AG04450 (cell line): ENCODE data around the gene PHEX. TPM values are rescaled to one million over a fixed set of nuclear protein-coding genes. Genes with fewer than 3 reads are reported as not detected.

Experiments
- CTCF ChIA-PET: fragments of 300-600, 350-600 bp; formaldehyde crosslinking; extraction: SDS; loops from one replicate; lab custom pipeline; 2022; ENCODE audit warnings: antibody characterized with exemption, inconsistent platforms; lab: Charles Lee
- POLR2A ChIA-PET: fragments of 350-600 bp; formaldehyde crosslinking; extraction: SDS; loops from one replicate; lab custom pipeline; 2021; ENCODE audit warnings: antibody characterized with exemption, inconsistent platforms; lab: Yijun Ruan, JAX
- DNase-seq: peaks from one replicate; pipeline ENCODE4 v3.0.0-alpha.2; 2011; ENCODE audit warnings: low read depth, low spot score
- H3K27ac ChIP-seq: one replicate; pipeline ENCODE4 v1.5.1; 2012; ENCODE audit warnings: low read depth, low read length, control low read depth
- H3K27me3 ChIP-seq: one replicate; pipeline ENCODE4 v1.6.0; 2012; ENCODE audit warnings: low read length; ENCODE audit not compliant: control insufficient read depth, insufficient read depth
- H3K4me3 ChIP-seq: 2 replicates; pipeline ENCODE4 v1.5.1; 2011; ENCODE audit warnings: mild to moderate bottlenecking, low read depth, low read length, control low read depth
- H3K9me3 ChIP-seq: 2 replicates; pipeline ENCODE4 v1.5.1; 2012; ENCODE audit warnings: low read length; ENCODE audit not compliant: control insufficient read depth, insufficient read depth
- polyA plus RNA-seq: library from polyadenylated mRNA; depleted of rRNA; stranded (reverse); fragments of >200 nt; gene quantifications from 2 replicates; pipeline ENCODE4 v1.2.3, GENCODE V29; 2011
- TF ChIP-seq, protein P1 (sequence below): IDR thresholded peaks from 2 replicates; pipeline ENCODE4 v1.5.1; 2011; ENCODE audit warnings: low read depth, low read length, control low read depth, inconsistent platforms

PHEX gene
- polyA plus RNA-seq, 1 experiment: 0.40 TPM

- no peak for DNase-seq
- TF ChIP-seq, protein P1, sequence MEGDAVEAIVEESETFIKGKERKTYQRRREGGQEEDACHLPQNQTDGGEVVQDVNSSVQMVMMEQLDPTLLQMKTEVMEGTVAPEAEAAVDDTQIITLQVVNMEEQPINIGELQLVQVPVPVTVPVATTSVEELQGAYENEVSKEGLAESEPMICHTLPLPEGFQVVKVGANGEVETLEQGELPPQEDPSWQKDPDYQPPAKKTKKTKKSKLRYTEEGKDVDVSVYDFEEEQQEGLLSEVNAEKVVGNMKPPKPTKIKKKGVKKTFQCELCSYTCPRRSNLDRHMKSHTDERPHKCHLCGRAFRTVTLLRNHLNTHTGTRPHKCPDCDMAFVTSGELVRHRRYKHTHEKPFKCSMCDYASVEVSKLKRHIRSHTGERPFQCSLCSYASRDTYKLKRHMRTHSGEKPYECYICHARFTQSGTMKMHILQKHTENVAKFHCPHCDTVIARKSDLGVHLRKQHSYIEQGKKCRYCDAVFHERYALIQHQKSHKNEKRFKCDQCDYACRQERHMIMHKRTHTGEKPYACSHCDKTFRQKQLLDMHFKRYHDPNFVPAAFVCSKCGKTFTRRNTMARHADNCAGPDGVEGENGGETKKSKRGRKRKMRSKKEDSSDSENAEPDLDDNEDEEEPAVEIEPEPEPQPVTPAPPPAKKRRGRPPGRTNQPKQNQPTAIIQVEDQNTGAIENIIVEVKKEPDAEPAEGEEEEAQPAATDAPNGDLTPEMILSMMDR: no peak
- Histone ChIP-seq H3K9me3 (no peaks in the 10 kb centered on the region), H3K27ac (no peak overlapping the region), H3K27me3 (no peaks in the 10 kb centered on the region), H3K4me3 (no peak overlapping the region)
- CTCF ChIA-PET: interaction anchor here (1.0 kb wide), 1 partner anchor 120 kb away, joined by 3 read pairs; no protein-coding TSS in a partner anchor
- POLR2A ChIA-PET: no interaction called here
These were observed 73.1 kb downstream of the PHEX start for GRCh38 chrX:22105231-22105630.

- Histone ChIP-seq H3K27me3 (no peaks in the 10 kb centered on the region), H3K9me3 (no peaks in the 10 kb centered on the region), H3K27ac (no peak overlapping the region), H3K4me3 (no peak overlapping the region)
- CTCF ChIA-PET: interaction anchor here (0.7 kb wide), 1 partner anchor 679 kb away, joined by 3 read pairs; no protein-coding TSS in a partner anchor
- no peak for DNase-seq
- TF ChIP-seq, protein P1: no peak
- POLR2A ChIA-PET: no interaction called here
These were observed 73.8 kb downstream of the PHEX start for GRCh38 chrX:22105971-22106370.

DNA sequence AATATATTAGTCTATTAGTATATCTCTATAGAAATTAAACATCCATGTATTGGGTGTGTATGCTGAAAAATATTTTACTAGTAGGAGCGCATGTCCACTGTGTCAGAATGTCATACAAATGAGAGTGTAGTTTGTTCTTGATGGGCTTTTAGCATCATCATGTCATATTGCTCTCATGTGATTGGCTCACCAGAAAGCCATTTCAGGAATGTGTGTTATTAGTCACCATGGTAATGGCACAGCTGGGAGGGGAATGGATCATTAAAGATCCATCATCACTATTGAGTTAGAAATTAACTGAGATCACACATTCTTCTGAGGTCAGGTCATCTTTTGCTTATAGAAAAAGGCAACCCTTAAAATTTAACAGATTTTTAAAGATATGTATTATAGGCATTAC is 77.3 kb downstream of the PHEX start:
- TF ChIP-seq, protein P1: no peak
- Histone ChIP-seq H3K27me3 (no peaks in the 10 kb centered on the region), H3K9me3 (no peaks in the 10 kb centered on the region), H3K4me3 (no peak overlapping the region), H3K27ac (no peak overlapping the region)
- no peak for DNase-seq
- POLR2A ChIA-PET: no interaction called here
- CTCF ChIA-PET: no interaction called here

GRCh38 chrX:22110729-22111494 is 78.8 kb downstream of the PHEX start:
- POLR2A ChIA-PET: no interaction called here
- Histone ChIP-seq H3K9me3 (no peaks in the 10 kb centered on the region), H3K4me3 (no peak overlapping the region), H3K27ac (no peak overlapping the region), H3K27me3 (no peaks in the 10 kb centered on the region)
- TF ChIP-seq, protein P1: no peak
- no peak for DNase-seq
- CTCF ChIA-PET: no interaction called here
